ENCODE measurements around the gene TCAP.

The TCAP gene

DNA sequence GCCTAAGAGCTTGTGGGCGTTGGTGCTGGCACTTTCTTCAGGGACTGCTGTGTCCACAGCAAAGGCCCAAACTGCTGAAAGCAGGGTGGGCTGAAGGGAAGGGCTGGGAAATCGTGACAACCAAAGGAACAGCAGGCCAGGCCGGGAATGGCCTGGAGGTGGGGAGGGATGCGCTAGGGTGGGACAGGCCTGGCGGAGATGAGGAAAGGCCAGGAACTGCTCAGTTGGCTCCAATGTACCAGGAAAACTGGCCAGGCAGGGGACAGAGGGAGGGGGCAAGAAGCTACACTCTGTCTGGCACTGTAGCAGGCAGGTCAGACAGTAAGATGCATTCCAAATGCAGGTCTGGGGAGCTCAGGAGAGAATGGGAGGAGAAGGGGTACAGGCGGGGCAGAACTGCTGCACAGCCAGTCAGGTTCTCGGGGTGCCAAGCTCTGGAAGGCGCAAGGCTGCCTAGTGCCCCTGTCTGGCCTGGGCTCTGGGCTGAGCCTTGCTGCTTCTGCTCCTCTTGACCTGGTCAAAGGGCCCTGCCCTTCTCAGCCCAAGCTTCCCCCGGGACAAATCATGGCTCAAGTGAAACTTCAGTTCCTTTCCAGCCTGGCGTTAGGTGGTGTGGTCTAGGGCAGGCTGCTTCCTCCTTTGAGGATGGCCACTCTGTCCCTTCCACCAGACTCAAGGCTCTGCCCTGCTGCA, 10.4 kb downstream of the TCAP start:
- no peak overlapping the region for H3K4me3 ChIP-seq (ENCODE audit: low read depth, low read length)
- TF ChIP-seq, protein P1, sequence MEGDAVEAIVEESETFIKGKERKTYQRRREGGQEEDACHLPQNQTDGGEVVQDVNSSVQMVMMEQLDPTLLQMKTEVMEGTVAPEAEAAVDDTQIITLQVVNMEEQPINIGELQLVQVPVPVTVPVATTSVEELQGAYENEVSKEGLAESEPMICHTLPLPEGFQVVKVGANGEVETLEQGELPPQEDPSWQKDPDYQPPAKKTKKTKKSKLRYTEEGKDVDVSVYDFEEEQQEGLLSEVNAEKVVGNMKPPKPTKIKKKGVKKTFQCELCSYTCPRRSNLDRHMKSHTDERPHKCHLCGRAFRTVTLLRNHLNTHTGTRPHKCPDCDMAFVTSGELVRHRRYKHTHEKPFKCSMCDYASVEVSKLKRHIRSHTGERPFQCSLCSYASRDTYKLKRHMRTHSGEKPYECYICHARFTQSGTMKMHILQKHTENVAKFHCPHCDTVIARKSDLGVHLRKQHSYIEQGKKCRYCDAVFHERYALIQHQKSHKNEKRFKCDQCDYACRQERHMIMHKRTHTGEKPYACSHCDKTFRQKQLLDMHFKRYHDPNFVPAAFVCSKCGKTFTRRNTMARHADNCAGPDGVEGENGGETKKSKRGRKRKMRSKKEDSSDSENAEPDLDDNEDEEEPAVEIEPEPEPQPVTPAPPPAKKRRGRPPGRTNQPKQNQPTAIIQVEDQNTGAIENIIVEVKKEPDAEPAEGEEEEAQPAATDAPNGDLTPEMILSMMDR (IDR thresholded peaks at IDR 0.05; ENCODE audit: low read depth, low read length, missing control alignments): no peak
- in situ Hi-C loops (cut with HindIII; ENCODE audit: low sequenced_read_pairs): loop anchor here (5.0 kb wide), 2 partner anchors 42 to 67 kb away; no protein-coding TSS in a partner anchor
- no peak for DNase-seq (ENCODE audit: low read depth)

DNA sequence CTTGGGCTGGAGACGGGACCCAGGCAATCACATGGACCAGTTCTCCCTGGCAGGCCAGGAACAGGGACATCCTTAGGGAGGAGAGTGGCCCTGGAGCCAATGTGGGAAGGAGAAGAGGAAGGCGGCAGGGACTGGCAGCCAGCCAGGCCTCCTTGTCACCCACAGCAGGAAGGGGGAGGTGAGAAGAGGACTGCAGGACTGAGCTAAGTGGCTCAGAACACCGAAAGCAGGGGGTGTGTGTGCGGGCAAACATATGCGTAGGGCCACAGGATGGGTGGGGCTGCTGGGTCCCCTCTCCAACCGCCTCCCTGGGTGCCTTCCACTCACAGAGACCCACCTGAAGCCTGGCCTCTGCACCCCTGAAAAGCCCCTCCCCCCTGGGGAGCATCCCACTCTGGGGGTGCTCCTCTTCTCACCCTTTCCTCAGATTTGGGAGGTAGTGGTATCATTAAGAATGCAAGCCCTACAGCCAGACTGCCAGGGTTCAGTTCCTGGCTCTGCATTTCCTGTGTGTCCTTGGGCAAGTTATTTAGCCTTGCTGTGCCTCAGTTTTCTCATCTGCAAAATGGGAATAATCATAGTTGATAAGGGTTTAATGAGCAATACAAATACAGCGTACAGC, 11.2 kb downstream of the TCAP start:
- DNase-seq (ENCODE audit: low read depth): no peak
- TF ChIP-seq, protein P1 (IDR thresholded peaks at IDR 0.05; ENCODE audit: low read depth, low read length, missing control alignments): no peak
- H3K4me3 ChIP-seq (ENCODE audit: low read depth, low read length): no peak overlapping the region
- in situ Hi-C loops (cut with HindIII; ENCODE audit: low sequenced_read_pairs): loop anchor here (5.0 kb wide), 2 partner anchors 41 to 66 kb away; no protein-coding TSS in a partner anchor

DNA sequence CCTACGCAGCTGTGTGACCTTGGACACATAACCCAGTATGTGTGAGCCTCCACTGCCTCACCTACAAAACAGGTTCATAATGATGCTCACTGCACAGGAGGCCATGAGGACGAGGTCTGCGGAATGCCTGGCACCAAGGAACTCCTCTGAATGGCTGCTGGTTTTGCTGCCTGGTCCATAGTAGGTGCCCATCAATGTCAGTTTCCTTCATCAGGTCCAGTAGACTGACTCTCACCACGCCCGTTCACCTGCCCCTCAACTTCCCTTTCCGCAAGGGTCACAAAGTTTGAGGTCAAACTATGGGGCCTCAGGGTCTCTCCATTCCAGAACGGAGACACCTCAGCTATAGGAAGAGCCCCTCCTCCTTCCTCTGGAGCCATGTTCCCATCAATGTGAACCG, 11.9 kb downstream of the TCAP start:
- no peak for DNase-seq (ENCODE audit: low read depth)
- TF ChIP-seq, protein P1 (IDR thresholded peaks at IDR 0.05; ENCODE audit: low read depth, low read length, missing control alignments): no peak
- in situ Hi-C loops (cut with HindIII; ENCODE audit: low sequenced_read_pairs): loop anchor here (5.0 kb wide), 2 partner anchors 40 to 65 kb away; no protein-coding TSS in a partner anchor
- no peak overlapping the region for H3K4me3 ChIP-seq (ENCODE audit: low read depth, low read length)

DNA sequence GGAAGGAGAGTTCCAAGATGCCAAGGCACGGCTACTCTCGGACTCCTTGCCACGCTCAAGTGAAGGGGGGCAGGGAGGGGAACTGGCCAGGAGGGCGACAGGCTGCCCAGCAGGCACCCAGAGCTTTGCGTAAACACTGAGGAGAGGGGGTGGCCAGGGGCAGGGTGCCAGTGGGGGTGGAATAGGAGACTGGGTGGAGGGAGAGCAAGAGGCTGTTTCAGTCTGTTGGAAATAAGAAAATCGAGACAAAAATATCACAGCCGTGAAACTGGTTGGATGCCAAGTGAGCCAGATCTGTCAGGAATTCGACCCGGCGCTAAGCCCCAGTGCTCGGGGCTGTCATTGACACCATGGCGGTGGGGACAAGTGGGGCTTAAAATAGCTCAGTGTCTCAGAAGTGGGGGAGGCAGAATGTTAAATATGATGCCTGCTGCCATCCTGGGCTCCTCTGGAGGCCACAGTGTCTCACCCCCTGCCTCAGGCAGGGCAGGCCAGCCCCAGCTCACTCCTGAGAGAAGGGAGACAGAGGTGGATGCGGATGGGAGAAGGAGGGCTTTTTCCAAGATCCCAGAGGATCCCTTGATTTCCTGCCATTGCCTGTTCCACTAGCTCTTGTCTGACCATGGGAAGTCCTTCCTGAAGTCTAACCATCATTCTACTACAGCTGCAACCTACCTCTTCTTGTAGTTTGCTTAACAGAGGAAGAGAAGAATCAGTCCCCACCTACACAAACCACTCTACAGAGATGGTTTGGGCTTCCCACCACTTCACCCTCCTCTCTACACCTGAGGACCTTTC, 12.6 kb downstream of the TCAP start:
- TF ChIP-seq, protein P1 (IDR thresholded peaks at IDR 0.05; ENCODE audit: low read depth, low read length, missing control alignments): no peak
- in situ Hi-C loops (cut with HindIII; ENCODE audit: low sequenced_read_pairs): loop anchor here (5.0 kb wide), 2 partner anchors 40 to 65 kb away; no protein-coding TSS in a partner anchor
- no peak overlapping the region for H3K4me3 ChIP-seq (ENCODE audit: low read depth, low read length)
- DNase-seq (ENCODE audit: low read depth): no peak

DNA sequence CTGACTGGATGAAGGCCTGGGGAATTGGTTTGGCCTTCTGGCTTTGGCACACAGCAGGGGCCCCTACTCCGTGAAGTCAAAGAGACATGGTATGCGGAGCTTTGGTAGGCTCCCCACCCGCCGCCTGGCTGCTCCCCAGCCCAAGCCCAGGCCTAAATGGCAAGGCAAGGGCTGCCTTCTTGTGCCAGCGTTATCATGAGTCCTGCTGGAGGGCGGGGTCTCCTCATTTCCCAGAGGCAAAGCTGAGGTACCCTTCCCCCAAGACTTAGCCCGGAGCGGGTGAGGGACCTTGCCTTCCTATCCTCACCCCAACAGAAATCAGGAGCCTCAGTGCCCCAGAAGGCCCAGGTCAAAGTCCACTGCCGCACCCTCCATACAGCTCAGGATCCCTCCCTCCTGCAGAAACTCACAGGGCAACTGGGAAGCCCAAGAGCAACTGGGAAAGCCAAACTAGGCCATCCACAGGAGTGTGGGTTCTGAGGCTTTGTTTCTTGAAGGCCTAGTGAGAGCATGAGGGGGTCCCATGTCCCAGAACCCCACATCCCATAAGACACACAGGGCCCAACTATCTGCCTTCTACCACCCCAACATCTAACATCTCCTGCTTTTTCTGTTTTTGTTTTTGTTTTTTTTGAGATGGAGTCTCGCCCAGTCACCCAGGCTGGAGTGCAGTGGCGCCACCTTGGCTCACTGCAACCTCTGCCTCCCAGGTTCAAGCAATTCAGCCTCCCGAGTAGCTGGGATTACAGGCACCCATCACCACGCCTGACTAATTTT, 13.4 kb downstream of the TCAP start:
- H3K4me3 ChIP-seq (ENCODE audit: low read depth, low read length): no peak overlapping the region
- no peak for DNase-seq (ENCODE audit: low read depth)
- TF ChIP-seq, protein P1 (IDR thresholded peaks at IDR 0.05; ENCODE audit: low read depth, low read length, missing control alignments): no peak
- in situ Hi-C loops (cut with HindIII; ENCODE audit: low sequenced_read_pairs): loop anchor here (5.0 kb wide), 2 partner anchors 39 to 64 kb away; no protein-coding TSS in a partner anchor
